OCI-LY7 (cell line): Measurements from ENCODE around the gene EXT2. TPM values are rescaled to one million over a fixed set of nuclear protein-coding genes. Genes with fewer than 3 reads are reported as not detected.

Experiments
- BruUV-seq: library from RNA; stranded (reverse); fragments of 400-500 nt; replicated peaks from 2 replicates; lab custom pipeline; 2021; lab: Mats Ljungman, UMichigan
- CTCF ChIA-PET: fragments of 300-600 bp; sonication (Branson Sonifier 250); formaldehyde crosslinking; loops from one replicate; lab custom pipeline; 2022; ENCODE audit warnings: antibody characterized with exemption; ENCODE audit not compliant: unreplicated experiment; lab: Charles Lee
- POLR2A ChIA-PET: fragments of 300-600 bp; sonication (Branson Sonifier 250); formaldehyde crosslinking; loops from one replicate; lab custom pipeline; 2022; ENCODE audit warnings: antibody characterized with exemption; lab: Charles Lee
- DNase-seq: peaks from one replicate; pipeline ENCODE4 v3.0.0-alpha.2; 2015; ENCODE audit warnings: low spot score
- H2AFZ ChIP-seq: fragments of 200-600 bp; sonication (generic), shearing (Covaris generic); 2 replicates; pipeline ENCODE4 v1.6.1; 2014; ENCODE audit warnings: mild to moderate bottlenecking, antibody characterized with exemption, low read length, moderate library complexity
- H3K27ac ChIP-seq: fragments of 200-600 bp; sonication (generic); 2 replicates; pipeline ENCODE4 v1.5.1; 2014; ENCODE audit warnings: mixed run types, low read depth, mild to moderate bottlenecking, moderate library complexity, low read length, inconsistent platforms; ENCODE audit not compliant: poor library complexity, severe bottlenecking
- H3K36me3 ChIP-seq: fragments of 200-600 bp; sonication (generic); 2 replicates; pipeline ENCODE4 v1.6.1; 2014; ENCODE audit warnings: mild to moderate bottlenecking, antibody characterized with exemption, low read length, moderate library complexity, mixed read lengths; ENCODE audit not compliant: insufficient read depth
- H3K4me1 ChIP-seq: fragments of 200-600 bp; sonication (generic); 2 replicates; pipeline ENCODE4 v1.5.1; 2014; ENCODE audit warnings: mild to moderate bottlenecking, low read length; ENCODE audit not compliant: insufficient read depth, poor library complexity, severe bottlenecking
- H3K4me2 ChIP-seq: fragments of 200-600 bp; sonication (generic); 2 replicates; pipeline ENCODE4 v1.6.1; 2014; ENCODE audit warnings: mild to moderate bottlenecking, low read length
- H3K4me3 ChIP-seq: fragments of 200-600 bp; sonication (generic); 2 replicates; pipeline ENCODE4 v1.5.1; 2014; ENCODE audit warnings: mild to moderate bottlenecking, low read depth, low read length; ENCODE audit not compliant: poor library complexity, severe bottlenecking
- H3K79me2 ChIP-seq: fragments of 200-600 bp; sonication (generic); 2 replicates; pipeline ENCODE4 v1.6.1; 2016; ENCODE audit warnings: low read depth, mild to moderate bottlenecking, low read length, moderate library complexity, mixed read lengths; ENCODE audit not compliant: insufficient read depth
- H3K9me2 ChIP-seq: fragments of 200-600 bp; sonication (generic); 2 replicates; pipeline ENCODE4 v1.6.1; 2016; ENCODE audit warnings: mild to moderate bottlenecking, low read length, mixed read lengths; ENCODE audit not compliant: insufficient read depth
- H3K9me3 ChIP-seq: fragments of 200-600 bp; sonication (generic); 2 replicates; pipeline ENCODE4 v1.6.1; 2014; ENCODE audit warnings: mild to moderate bottlenecking, mixed run types, low read length, mixed read lengths
- H4K20me1 ChIP-seq: fragments of 200-600 bp; sonication (generic); 2 replicates; pipeline ENCODE4 v1.6.1; 2014; ENCODE audit warnings: mild to moderate bottlenecking, antibody characterized with exemption, low read length, moderate library complexity, mixed read lengths; ENCODE audit not compliant: insufficient read depth
- CTCF ChIP-seq: fragments of 200-600 bp; sonication (generic); conservative IDR thresholded peaks from 2 replicates; pipeline ENCODE4 v1.5.1; 2014; ENCODE audit warnings: mild to moderate bottlenecking, antibody characterized with exemption, low read length, moderate library complexity, mixed read lengths
- EZH2phosphoT487 ChIP-seq: fragments of 200-600 bp; sonication (generic); IDR thresholded peaks from 2 replicates; pipeline ENCODE4 v1.6.1; 2018; ENCODE audit warnings: low read depth, borderline replicate concordance, mild to moderate bottlenecking, mixed run types, antibody characterized with exemption, low read length, moderate library complexity, mixed read lengths
- intact Hi-C: fragments of 100-400 bp; cut with micrococcal nuclease; formaldehyde crosslinking; loops from one replicate; pipeline ENCODE4 v1.10.0; 2022; ENCODE audit not compliant: unreplicated experiment
- total RNA-seq, 2 experiments: library from RNA; depleted of rRNA in 1 of 2; stranded (reverse); fragments of >200 nt in 1 of 2; shearing (Covaris generic) in 1 of 2; gene quantifications; 2 replicates each; pipeline ENCODE4 v1.2.3, GENCODE V29; 2014 to 2022

Gene EXT2
- total RNA-seq, 2 experiments from 2014 or later, result 22.3 to 31.8 TPM

- H3K27ac ChIP-seq, result no peak overlapping the region
- no peaks in the 10 kb centered on the region for H4K20me1 ChIP-seq
- no peak for DNase-seq
- intact Hi-C loops, result no loop called here
- no peaks in the 10 kb centered on the region for H3K79me2 ChIP-seq
- H3K4me3 ChIP-seq, result no peak overlapping the region
- no peak overlapping the region for H3K4me2 ChIP-seq
- POLR2A ChIA-PET, result no interaction called here
- no peak for TF ChIP-seq EZH2phosphoT487
- TF ChIP-seq CTCF, result no peak
- H3K9me3 ChIP-seq, result no peaks in the 10 kb centered on the region
- H3K36me3 ChIP-seq, result no peaks in the 10 kb centered on the region
- H3K9me2 ChIP-seq, result no peaks in the 10 kb centered on the region
- H3K4me1 ChIP-seq, result no peaks in the 10 kb centered on the region
- H2AFZ ChIP-seq, result no peak overlapping the region
- CTCF ChIA-PET, result no interaction called here
- BruUV-seq, result no TSS peak
Observed at GRCh38 chr11:44264761-44265160, 169.3 kb downstream of the EXT2 start.

DNA sequence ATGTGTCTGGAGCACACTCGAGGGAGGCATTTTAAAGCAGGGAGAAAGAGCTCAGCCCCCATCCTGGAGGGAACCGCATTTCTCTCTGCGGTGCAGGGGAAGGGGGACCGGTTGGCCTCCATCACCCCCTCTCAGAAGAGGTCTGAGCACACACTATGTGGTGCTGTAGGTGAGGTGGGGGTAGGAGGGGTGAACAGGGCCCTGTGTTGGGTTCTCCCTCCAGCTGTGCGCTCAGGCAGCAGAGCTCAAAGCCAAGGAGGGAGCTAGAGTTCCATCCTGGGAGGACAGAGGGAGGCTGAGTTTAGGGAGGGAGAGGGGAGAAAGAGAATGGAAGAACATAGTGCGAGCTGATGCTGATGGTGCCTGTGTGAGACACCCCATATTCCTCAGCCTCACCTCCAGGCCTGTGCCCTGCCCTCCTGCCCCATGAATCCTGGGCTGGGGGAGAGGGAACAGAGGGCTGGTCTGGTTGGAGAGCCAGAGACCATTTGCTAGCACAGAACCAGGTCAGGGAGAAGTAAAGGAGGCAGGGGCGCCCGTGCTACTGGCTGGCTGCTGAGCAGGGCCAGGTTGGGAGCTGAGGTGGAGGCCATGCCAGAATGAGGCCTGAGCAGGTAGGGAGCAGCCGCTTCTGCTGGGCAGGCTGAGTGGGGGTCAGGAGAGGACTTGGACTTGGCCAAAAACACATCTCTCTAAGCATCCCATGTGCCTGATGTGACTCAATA, 170.7 kb downstream of the EXT2 start:
- no peak for TF ChIP-seq CTCF
- no peak overlapping the region for H3K27ac ChIP-seq
- POLR2A ChIA-PET, result no interaction called here
- H3K9me2 ChIP-seq, result no peaks in the 10 kb centered on the region
- no TSS peak for BruUV-seq
- no peak overlapping the region for H3K4me2 ChIP-seq
- no peaks in the 10 kb centered on the region for H3K79me2 ChIP-seq
- H3K36me3 ChIP-seq, result no peaks in the 10 kb centered on the region
- no peaks in the 10 kb centered on the region for H3K9me3 ChIP-seq
- no peaks in the 10 kb centered on the region for H3K4me1 ChIP-seq
- no peak overlapping the region for H2AFZ ChIP-seq
- no peak for DNase-seq
- no peak overlapping the region for H3K4me3 ChIP-seq
- H4K20me1 ChIP-seq, result no peaks in the 10 kb centered on the region
- intact Hi-C loops, result no loop called here
- CTCF ChIA-PET, result no interaction called here

DNA sequence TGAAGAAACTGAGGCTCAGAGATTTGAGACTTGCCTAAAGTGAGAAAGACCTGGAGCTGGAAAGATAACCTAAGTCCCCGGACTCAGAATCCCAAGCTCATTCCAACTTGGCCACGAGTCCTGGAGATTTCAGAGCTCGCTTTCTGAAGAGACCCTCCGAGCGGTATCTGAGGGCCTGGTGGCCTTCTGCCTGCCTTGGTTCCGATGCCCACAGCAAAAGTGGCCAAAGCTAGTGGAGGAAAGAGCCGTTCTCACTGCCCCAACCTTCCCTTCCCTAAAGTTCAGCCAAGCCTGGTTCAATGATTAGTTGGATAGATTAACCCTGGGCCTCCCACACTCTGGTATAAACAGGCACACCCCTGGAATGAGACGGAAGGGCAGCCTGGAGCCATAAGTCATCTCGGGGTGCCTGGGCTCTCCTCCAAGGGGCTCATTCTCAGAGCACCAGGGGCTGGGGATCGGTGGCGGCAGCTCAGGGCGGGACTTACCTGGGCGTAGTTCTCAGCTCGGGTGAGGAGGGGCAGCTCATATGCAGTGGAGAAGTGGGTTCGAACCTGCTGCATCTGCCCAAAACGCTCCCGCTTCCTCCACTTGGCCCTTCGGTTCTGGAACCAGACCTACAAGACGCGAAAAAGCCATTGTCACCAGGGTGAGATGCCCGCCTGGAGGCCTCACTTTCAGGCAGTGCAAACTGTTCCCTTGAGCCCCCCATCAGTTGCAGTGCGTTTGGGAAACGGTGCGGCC, 171.7 kb downstream of the EXT2 start:
- no peak for TF ChIP-seq EZH2phosphoT487
- no peak for TF ChIP-seq CTCF
- Histone ChIP-seq H2AFZ (no peak overlapping the region), H3K4me2 (no peak overlapping the region), H4K20me1 (no peaks in the 10 kb centered on the region), H3K27ac (no peak overlapping the region), H3K79me2 (no peaks in the 10 kb centered on the region), H3K9me2 (no peaks in the 10 kb centered on the region), H3K4me3 (no peak overlapping the region), H3K36me3 (no peaks in the 10 kb centered on the region), H3K4me1 (no peaks in the 10 kb centered on the region), H3K9me3 (no peaks in the 10 kb centered on the region)
- intact Hi-C loops, result no loop called here
- ChIA-PET POLR2A (interaction anchor here (0.6 kb wide), 1 partner anchor 8 kb away, joined by 3 read pairs; no protein-coding TSS in a partner anchor), CTCF (no interaction called here)
- DNase-seq, result no peak
- BruUV-seq, result no TSS peak
